GM21717 (cell line): ENCODE data around the gene CARNS1.

ENCODE experiments used
- ATAC-seq: cut with Tn5 transposase; IDR thresholded peaks from one replicate; pipeline ENCODE4 v1.9.1; 2021; ENCODE audit warnings: mild to moderate bottlenecking, moderate library complexity; ENCODE audit not compliant: unreplicated experiment

The CARNS1 gene, protein sequence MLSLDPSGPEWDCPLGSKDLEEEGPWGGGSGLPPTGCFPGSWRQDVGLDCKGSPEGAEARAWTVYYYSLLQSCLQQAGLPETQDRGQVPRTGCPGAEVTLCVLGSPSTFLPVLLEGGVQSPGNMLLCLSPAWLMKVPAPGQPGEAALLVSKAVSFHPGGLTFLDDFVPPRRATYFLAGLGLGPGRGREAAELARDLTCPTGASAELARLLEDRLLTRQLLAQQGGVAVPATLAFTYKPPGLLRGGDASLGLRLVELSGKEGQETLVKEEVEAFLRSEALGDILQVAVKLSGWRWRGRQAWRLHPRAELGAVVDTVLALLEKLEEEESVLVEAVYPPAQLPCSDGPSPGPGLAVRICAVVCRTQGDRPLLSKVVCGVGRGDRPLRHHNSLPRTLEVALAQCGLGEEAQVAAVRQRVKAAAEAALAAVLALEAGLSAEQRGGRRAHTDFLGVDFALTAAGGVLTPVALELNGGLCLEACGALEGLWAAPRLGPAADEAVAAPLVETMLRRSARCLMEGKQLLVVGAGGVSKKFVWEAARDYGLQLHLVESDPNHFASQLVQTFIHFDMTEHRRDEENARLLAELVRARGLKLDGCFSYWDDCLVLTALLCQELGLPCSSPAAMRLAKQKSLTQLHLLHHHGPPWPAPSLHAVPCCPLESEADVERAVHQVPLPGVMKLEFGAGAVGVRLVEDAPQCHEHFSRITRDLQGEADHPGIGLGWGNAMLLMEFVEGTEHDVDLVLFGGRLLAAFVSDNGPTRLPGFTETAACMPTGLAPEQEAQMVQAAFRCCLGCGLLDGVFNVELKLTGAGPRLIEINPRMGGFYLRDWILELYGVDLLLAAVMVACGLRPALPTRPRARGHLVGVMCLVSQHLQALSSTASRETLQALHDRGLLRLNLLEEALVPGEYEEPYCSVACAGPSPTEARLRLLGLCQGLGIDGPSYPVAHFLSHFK

DNA sequence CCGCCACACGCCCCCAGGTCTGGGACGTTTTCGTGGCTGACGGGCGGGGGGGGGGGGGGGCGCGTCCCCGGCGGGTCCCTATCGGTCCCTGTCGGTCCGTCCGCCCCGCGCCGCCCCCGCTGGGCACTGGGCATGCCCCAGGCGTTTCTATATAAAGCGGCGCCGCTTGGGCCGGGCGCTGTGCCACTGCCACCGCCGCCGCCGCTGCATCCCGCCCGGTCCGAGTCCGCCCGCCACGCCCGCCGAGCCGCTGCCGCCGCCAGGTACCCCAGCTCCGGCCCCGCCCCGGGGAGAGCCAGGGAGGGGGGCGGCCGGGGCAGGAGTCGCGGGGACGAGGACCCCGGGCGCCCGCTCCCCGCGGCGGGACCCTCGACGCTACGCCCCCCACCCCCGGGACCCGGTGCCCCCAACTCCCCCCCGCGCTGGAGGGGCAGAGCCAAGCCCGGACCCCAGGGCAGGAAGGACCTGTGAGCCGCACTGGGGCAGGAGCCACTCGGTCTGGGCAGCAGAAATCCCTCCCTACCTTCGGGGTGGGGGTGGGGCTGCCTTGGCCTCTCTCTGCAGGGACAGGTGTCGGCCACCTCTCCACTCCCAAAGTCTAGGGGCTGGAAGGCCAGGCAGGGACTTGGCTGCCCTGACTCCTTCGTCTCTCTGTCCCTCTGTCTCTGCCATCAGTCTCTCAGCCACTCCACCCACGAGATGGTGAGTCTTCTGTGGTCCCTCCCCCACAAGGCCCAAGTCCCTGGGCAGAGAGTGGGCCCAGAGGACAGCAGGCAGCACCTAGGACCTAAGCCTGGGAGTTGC is at the start of gene CARNS1:
TSS of gene CARNS1 (plus strand) at position 178 of the 804 bp plus-strand sequence. CDS start at position 700, 522 bp downstream.
- ATAC-seq, result no peak

DNA sequence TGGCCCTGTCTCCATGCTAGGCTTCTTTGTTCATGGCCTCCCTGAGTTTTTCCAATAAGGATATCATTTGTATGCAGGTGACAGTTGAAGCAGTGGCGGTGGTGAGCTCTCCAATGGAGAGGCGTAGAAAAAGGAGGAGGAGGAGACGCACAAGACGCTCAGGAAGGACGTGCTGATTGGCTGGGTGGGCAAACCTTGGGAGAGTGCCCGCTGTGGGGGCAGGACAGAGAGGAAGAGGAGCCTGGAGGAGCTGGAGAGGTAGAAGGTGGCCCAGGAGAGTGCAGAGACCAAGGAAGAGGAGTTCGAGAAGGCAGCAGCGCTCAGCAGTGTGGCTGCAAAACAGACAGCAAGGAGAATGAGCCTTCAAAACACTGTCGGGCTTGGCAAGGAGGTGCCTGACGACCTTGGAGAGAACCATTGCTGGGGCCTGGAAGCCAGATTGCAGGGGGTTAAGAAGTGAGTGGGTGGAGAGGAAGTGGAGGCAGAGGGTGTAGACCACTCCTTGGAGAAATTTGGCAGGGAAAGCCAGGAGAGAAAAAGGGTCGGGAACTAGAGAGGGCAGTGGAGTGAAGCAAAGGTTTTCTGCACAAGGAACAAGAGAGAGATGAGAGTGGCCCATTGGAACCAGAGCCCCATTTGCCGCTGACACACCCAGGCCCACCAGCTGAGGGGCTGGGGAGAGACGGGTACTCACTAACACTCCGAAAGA is 49.6 kb upstream of the CARNS1 start:
- ATAC-seq, result no peak

GRCh38 chr11:67366546-67366945 is 48.9 kb upstream of the CARNS1 start:
- ATAC-seq, result no peak

GRCh38 chr11:67366961-67367760 is 48.3 kb upstream of the CARNS1 start:
- ATAC-seq, result no peak

GRCh38 chr11:67367761-67368227 is 47.7 kb upstream of the CARNS1 start:
- ATAC-seq, result no peak

- no peak for ATAC-seq
Observed at GRCh38 chr11:67368621-67369020, 46.9 kb upstream of the CARNS1 start.

GRCh38 chr11:67369275-67369674 is 46.2 kb upstream of the CARNS1 start:
- no peak for ATAC-seq

- ATAC-seq, result no peak
Observed at GRCh38 chr11:67369801-67370284, 45.6 kb upstream of the CARNS1 start.

DNA sequence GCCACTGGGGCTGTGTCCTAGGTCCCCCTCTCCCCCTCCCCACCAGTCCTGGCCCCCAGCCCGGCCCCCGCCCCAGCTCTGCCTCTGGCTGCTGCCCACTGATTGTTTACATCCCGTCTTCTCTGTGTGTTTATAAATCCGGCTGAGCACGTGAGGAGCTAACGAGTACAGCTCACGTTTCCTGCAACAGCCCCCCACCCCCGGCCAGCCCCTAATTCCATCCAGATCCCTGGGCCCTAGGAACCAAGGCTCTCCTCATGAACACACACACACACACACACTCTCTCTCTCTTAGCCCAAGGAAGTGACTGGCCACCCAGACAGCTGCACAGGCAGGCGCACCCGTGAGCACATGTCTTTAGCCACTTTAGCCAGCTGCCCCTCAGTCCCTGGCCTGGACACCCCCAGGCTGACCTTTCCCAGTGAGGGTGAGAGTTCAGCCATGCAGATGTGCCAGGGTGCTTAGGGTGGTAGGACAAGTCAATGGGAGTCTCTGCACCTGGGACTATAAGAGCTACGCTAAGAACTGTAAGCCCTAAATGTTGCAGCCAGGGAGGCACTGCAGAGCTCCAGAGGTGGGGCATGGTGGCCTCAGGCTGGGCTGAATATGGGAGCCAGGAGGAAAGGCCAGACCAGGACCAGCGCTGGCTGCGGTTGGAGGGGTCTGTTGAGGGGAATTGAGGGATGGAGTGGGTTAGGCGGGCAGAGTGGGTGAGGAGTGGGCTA is 45.0 kb upstream of the CARNS1 start:
- no peak for ATAC-seq

DNA sequence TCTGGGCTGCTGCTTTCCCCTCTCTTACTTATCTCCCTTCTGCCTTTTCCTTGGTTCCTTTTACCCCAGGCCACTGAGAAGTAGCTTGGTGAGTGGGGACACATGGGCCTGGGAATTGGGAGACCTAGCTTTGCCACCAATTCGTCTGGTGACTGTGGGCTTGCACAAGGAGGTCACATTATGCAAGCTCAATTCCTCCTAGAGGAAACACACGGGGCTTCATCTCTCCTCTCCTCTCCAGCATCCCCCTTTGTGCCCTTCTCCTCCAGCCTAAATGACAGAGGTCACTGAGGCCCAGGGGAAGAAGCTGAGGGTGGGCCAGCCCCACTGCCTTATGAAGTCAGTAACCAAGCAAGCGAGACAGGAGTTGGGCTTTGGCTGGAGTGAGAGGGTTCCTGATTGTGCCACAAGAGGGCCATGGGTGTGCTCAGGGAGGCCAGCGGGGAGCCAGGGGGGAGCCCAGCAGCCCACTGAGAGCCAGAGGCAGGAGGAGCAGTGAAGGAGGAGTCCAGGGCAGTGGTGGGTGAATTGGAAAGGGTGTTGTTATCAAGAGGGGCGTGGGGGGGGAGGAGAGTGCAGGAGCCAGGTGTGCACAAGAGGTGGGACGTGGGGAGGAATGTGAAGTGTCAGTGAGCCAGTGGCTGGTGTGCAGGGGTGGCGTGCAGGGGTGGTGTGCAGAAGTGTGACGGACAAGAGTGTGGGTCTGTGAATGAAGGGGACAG is 44.1 kb upstream of the CARNS1 start:
- no peak for ATAC-seq

DNA sequence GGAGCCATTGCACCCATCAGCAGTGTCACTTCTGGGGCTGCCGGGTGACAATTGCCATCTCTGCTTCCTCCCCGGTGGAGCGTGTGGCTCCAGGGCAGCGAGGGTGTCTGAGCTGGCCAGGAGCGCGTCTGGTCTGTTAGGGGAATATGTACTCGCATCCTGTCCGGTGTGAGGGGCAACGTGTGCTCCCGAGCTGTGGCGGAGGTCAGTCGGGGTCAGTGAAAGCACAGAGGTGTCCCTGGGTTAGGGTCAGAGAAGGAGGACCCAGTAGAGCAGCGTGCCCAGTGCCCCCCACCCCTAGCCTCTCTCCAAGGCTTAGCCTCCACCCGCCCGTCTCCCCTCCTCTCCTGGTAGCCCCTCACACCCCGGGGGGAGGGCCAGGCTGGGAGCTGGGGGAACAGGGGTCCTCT is 43.6 kb upstream of the CARNS1 start:
- ATAC-seq, result no peak

GRCh38 chr11:67372321-67372992 is 43.0 kb upstream of the CARNS1 start:
- ATAC-seq, result no peak

- no peak for ATAC-seq
Observed at GRCh38 chr11:67372993-67373647, 42.4 kb upstream of the CARNS1 start, which contains the start of gene CLCF1. Gene CLCF1 (minus strand): TSS chr11:67373598. CDS start chr11:67373539, 59 bp downstream.

DNA sequence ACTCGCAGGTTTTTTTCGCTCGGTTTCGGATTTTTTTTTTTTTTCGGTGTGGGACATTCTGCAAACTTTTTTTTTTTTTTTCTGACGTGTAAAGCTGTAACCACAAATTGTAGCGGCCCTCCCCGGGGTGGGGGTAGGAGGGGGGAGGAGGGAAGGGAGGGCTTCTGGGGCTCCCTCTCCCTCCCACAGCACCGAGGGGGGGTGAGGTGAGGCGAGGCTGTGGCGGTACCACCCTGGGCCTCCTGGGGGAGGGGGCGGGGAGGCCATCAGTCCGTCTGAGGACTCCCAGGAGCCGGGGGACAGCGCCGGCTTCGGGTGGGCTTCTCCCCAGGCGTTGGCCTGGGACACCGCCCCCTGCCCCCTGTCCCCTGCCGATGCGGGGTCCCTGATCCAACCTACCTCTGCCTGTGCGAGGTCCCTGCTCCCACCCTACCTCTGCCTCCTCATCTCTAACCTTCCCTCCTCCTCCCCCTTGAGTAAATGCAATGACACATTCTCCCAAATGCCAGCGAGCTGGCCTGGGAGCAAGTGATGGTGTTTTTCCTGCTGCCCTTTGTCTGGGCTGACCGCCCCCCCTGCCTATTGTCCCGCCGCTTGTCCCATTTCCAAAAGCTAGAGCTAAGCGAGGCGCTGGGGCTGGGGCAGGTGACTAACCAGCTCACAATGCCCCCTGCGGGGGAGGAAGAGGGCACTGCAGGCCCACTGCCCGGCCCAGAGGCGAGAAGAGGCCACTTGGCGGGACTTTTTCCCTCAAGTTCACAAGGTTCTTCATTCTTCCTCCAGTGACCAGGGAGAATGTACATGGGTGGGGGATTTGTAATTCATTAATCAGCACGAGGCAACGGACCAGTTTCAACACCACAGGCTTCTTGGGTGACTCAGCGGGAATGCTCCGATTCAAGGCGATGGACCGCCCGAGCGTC is 41.6 kb upstream of the CARNS1 start:
- no peak for ATAC-seq

GRCh38 chr11:67374571-67375281 is 40.8 kb upstream of the CARNS1 start:
- no peak for ATAC-seq
